Ovary (tissue), 9 donors: ENCODE results near the gene PER2. TPM values are rescaled to one million over a fixed set of nuclear protein-coding genes. Genes with fewer than 3 reads are reported as not detected.

ENCODE experiments used
- DNase-seq, 5 donors: peaks; one replicate each; pipeline ENCODE4 v3.0.0-alpha.2; 2019 to 2020
- H3K27ac ChIP-seq, 2 donors: fragments of 200-600 bp; one replicate each; pipeline versions ENCODE4 v1.5.1 to v1.8.0; 2019 to 2022
- H3K27me3 ChIP-seq: fragments of 200-600 bp; one replicate; pipeline ENCODE4 v1.8.0; 2022
- H3K36me3 ChIP-seq: fragments of 200-600 bp; sonication (generic); one replicate; pipeline ENCODE4 v1.5.1; 2019
- H3K4me1 ChIP-seq: one replicate; pipeline ENCODE4 v1.8.1; 2013; ENCODE audit warnings: mild to moderate bottlenecking, moderate library complexity; ENCODE audit not compliant: insufficient read depth
- H3K4me3 ChIP-seq: fragments of 200-600 bp; sonication (generic); one replicate; pipeline ENCODE4 v1.5.1; 2017
- H3K9me3 ChIP-seq, 2 donors: fragments of 200-600 bp in 1 of 2; sonication (generic) in 1 of 2; one replicate each; pipeline versions ENCODE4 v1.5.1 to v1.8.1; 2013 to 2019; ENCODE audit warnings: mild to moderate bottlenecking in 1 of 2, moderate library complexity in 1 of 2
- CTCF ChIP-seq, 3 donors: fragments of 450-650 bp in 2 of 3; fragments of 200-600 bp in 1 of 3; IDR thresholded peaks; one replicate each; pipeline versions ENCODE4 v1.5.1 to v1.8.0; 2016 to 2022; ENCODE audit warnings: antibody characterized with exemption in 3 of 3, mild to moderate bottlenecking in 1 of 3
- EP300 ChIP-seq: sonication (generic); formaldehyde crosslinking; IDR thresholded peaks from one replicate; pipeline ENCODE4 v1.6.1; 2017; ENCODE audit warnings: antibody characterized with exemption
- POLR2A ChIP-seq: fragments of 450-650 bp; IDR thresholded peaks from one replicate; pipeline ENCODE4 v1.6.1; 2017; ENCODE audit warnings: antibody characterized with exemption, mild to moderate bottlenecking, moderate library complexity
- WGBS, 3 donors: extraction: QIAGEN DNeasy Blood & Tissue Kit in 1 of 3; methylation state at CpG; one replicate each; pipeline versions ENCODE4 v1.1.5 to v1.1.7; 2013 to 2017; 5-methylcytosine and 5-hydroxymethylcytosine counted together
- intact Hi-C, 4 donors: fragments of 100-400 bp; cut with DNase I; formaldehyde crosslinking; loops; one replicate each; pipeline versions ENCODE4 v1.11.0 to v1.15.1; 2022 to 2023
- polyA plus RNA-seq, 2 donors: library from polyadenylated mRNA; stranded (reverse); fragments of 200-250 nt in 1 of 2; fragments of 350-450 nt in 1 of 2; fragmentation: Illumina TruSeq in 1 of 2; extraction: RNeasy Lipid Tissue Mini Kit (QIAGEN cat#74804) in 1 of 2; gene quantifications; one replicate each; pipeline ENCODE4 v1.2.3, GENCODE V29; 2013 to 2014
- total RNA-seq, 7 donors: library from RNA; depleted of rRNA in 2 of 7; stranded (reverse); fragments of >200 nt in 2 of 7; fragmentation: NEBNext Ultra II Directional in 3 of 7; extraction: Animal tissue kit (Norgen Biotek cat#: 25700) in 3 of 7; gene quantifications; one replicate each; pipeline versions ENCODE4 v1.1.0 to v1.2.4, GENCODE V29; 2016 to 2023
- donor health status: DM: no; HTN: no; CAD: no; lungs with moderate emphysema.
- donor health status: DM: no; HTN: no; CAD: no.
- donor health status: Bipolar disorder and iron deficiency.
- donor health status: DM: yes; HTN: yes; CAD: no.
- donor health status: DM: no; HTN: no; CAD: no.
- donor health status: DM: yes; HTN: yes; CAD: no.

Gene PER2
- total and polyA plus RNA-seq, 9 donors: 8.1 to 34.5 (median 22.4) TPM

- intact Hi-C loops: no loop called here
- no peak for DNase-seq
- H3K36me3 ChIP-seq: no peaks in the 10 kb centered on the region
Measured at GRCh38 chr2:238252766-238253630, 35.4 kb downstream of the PER2 start.

GRCh38 chr2:238251986-238252385, 36.4 kb downstream of the PER2 start:
- Histone ChIP-seq H3K27ac (no peak overlapping the region), H3K4me3 (no peak overlapping the region), H3K4me1 (no peaks in the 10 kb centered on the region), H3K36me3 (no peaks in the 10 kb centered on the region), H3K9me3 (no peaks in the 10 kb centered on the region), H3K27me3 (no peaks in the 10 kb centered on the region)
- TF ChIP-seq CTCF (IDR thresholded peaks at IDR 0.05) (no peak), POLR2A (no peak), EP300 (no peak)
- 83 to 89% (median 83%) methylated on average over 10 to 11 of the region's 11 CpGs for WGBS, 3 donors
- DNase-seq: no peak
- intact Hi-C loops: no loop called here

More at GRCh38 chr2:238252766-238253630, 35.4 kb downstream of the PER2 start:
- Histone ChIP-seq H3K27me3 (no peaks in the 10 kb centered on the region), H3K27ac (no peak overlapping the region), H3K9me3 (no peaks in the 10 kb centered on the region), H3K4me3 (no peak overlapping the region), H3K4me1 (no peaks in the 10 kb centered on the region)
- no peak for TF ChIP-seq EP300
- TF ChIP-seq POLR2A: no peak
- TF ChIP-seq CTCF (IDR thresholded peaks at IDR 0.05): no peak
- WGBS, 3 donors: 93 to 94% (median 93%) methylated on average over 35 of the region's 35 CpGs

DNA sequence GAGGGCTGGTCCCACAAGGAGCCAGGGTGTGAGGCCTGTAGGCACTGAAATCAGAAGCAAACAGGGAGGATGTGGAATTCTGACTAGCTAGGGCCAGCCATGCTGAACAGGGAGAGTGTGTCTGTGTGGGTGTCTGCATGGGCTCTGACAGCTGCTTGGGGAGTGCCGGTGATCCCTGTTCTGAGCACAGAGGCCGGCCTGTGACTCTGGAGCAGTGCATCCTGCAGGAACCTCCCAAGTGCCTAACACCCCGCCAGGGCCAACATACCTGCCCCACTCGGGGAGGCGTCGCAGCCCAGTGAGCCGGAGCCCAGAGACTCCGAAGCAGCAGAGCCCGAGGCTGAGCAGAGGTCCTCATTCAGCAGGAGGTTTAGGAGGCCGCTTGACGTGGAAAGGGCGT, 37.1 kb downstream of the PER2 start:
- no peak for TF ChIP-seq POLR2A
- TF ChIP-seq EP300: no peak
- TF ChIP-seq CTCF (IDR thresholded peaks at IDR 0.05): no peak
- intact Hi-C loops: no loop called here

GRCh38 chr2:238250896-238251295, 37.5 kb downstream of the PER2 start:
- intact Hi-C loops: no loop called here
- no peaks in the 10 kb centered on the region for H3K4me1 ChIP-seq
- DNase-seq: no peak
- H3K27ac ChIP-seq: no peak overlapping the region
- H3K36me3 ChIP-seq: no peaks in the 10 kb centered on the region
- WGBS, 3 donors: 82 to 92% (median 90%) methylated on average over 7 of the region's 7 CpGs
- no peak overlapping the region for H3K4me3 ChIP-seq
- H3K9me3 ChIP-seq: no peaks in the 10 kb centered on the region
- TF ChIP-seq EP300 (no peak), CTCF (IDR thresholded peaks at IDR 0.05) (no peak), POLR2A (no peak)
- no peaks in the 10 kb centered on the region for H3K27me3 ChIP-seq

More for the DNA sequence above, 37.1 kb downstream of the PER2 start:
- Histone ChIP-seq H3K9me3 (no peaks in the 10 kb centered on the region), H3K36me3 (no peaks in the 10 kb centered on the region), H3K4me3 (no peak overlapping the region), H3K27ac (no peak overlapping the region), H3K27me3 (no peaks in the 10 kb centered on the region), H3K4me1 (no peaks in the 10 kb centered on the region)
- no peak for DNase-seq
- 94 to 97% (median 95%) methylated on average over 11 to 12 of the region's 12 CpGs for WGBS, 3 donors
